GM21786 (cell line): ENCODE measurements around the gene R3HDML.

Source experiments
- ATAC-seq: cut with Tn5 transposase; IDR thresholded peaks from one replicate; pipeline ENCODE4 v1.9.1; 2021; ENCODE audit not compliant: unreplicated experiment

Gene R3HDML

DNA sequence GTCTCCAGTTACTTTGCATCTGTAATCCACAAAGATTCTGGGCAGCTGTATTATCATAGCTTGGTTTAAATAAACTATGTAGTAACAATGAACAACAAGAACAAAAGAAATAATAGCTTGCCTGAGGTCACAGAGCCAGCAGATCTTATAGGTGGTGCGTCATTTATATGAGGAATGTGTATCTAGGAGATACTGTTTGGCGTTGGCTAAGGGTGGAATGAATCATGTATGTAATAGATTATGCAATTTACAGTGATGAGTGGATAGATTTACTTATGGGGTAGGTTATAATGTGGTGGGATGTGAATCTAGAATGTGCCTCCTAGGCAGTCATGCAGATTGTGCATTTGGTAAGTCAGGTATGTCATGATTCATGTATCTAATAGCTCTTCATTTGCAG is 61.5 kb downstream of the R3HDML start:
- ATAC-seq, result no peak

DNA sequence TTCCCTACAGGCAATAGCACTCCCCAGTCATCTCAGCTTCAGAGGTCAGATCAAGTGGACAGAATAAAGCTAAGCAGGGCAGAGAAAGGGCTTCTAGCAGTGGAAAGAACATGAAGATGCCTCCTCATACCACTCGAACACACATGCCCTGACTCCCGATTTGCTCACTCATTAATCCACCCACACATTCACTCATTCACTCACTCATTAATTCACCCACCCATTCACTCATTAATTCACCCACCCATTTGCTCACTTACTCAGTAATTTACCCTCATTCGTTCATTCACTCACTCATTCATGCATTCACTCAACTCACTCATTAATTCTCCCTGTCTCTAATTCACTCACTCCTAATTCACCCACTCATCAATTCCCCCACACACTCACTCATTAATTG is 62.6 kb downstream of the R3HDML start:
- ATAC-seq, result no peak

DNA sequence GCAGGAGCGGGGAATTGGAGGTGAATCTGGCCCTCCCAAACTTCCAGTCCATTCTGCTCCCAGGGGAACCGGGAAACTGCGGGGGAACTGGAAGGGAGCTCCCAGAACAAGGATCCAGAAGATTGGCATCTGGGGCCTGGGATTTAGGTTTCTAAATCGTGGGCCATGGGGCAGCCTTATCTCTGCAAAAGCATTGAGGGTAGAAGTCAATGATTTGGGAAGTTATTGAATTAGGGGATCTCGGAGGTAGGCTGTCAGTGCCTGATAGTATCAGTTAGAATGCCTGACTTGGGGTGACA is 63.8 kb downstream of the R3HDML start:
- ATAC-seq, result no peak
